Brain microvascular endothelial cell (primary cell): ENCODE measurements around the gene AP4E1.
A peak's percentile ranks its signal among the peaks of the same experiment; 100 is the strongest.
"Not testable (repeated sequence)": the region's sequence is repeated elsewhere in the genome, so short reads cannot be mapped to it uniquely, and the experiment has no call there.

ENCODE experiments used
- DNase-seq: peaks from one replicate; pipeline ENCODE4 v3.0.0-alpha.2; 2020
- H3K27ac ChIP-seq: fragments of 250-450 bp; sonication (Bioruptor Pico); 2 replicates; pipeline ENCODE4 v1.5.1; 2020; ENCODE audit warnings: mild to moderate bottlenecking, moderate library complexity
- H3K27me3 ChIP-seq: fragments of 250-450 bp; sonication (Bioruptor Pico); replicated peaks from 2 replicates; pipeline ENCODE4 v1.5.1; 2020; ENCODE audit warnings: mild to moderate bottlenecking
- H3K36me3 ChIP-seq: fragments of 250-450 bp; sonication (Bioruptor Pico); replicated peaks from 2 replicates; pipeline ENCODE4 v1.5.1; 2020; ENCODE audit warnings: mild to moderate bottlenecking
- H3K4me3 ChIP-seq: 2 replicates; pipeline ENCODE4 v1.5.1; 2011; ENCODE audit warnings: low read depth, mild to moderate bottlenecking, control low read depth, low read length, moderate library complexity
- CTCF ChIP-seq: IDR thresholded peaks from 2 replicates; pipeline ENCODE4 v1.5.1; 2011; ENCODE audit warnings: low read depth, mild to moderate bottlenecking, moderate library complexity, low read length, control low read depth, inconsistent platforms; ENCODE audit errors: missing control alignments
- in situ Hi-C: cut with HindIII; loops from 2 replicates; pipeline ENCODE4 v1.10.0; 2017; ENCODE audit warnings: low sequenced_read_pairs, low pct_ligation_motif_present

AP4E1 gene

GRCh38 chr15:50871832-50872231, 36.7 kb upstream of the AP4E1 start:
- Histone ChIP-seq H3K4me3 (no peak overlapping the region), H3K27me3 (peaks cover 8% of the 10 kb centered on the region), H3K27ac (no peak overlapping the region), H3K36me3 (no peaks in the 10 kb centered on the region)
- in situ Hi-C loops: no loop called here
- DNase-seq: no peak
- TF ChIP-seq CTCF: no peak

GRCh38 chr15:50872832-50873426, 35.6 kb upstream of the AP4E1 start:
- no peak overlapping the region for H3K27ac ChIP-seq
- H3K27me3 ChIP-seq: peaks cover 8% of the 10 kb centered on the region
- no peak for TF ChIP-seq CTCF
- in situ Hi-C loops: no loop called here
- no peaks in the 10 kb centered on the region for H3K36me3 ChIP-seq
- DNase-seq: no peak
- no peak overlapping the region for H3K4me3 ChIP-seq

GRCh38 chr15:50873935-50874361, 34.5 kb upstream of the AP4E1 start:
- Histone ChIP-seq H3K27me3 (peaks cover 8% of the 10 kb centered on the region), H3K4me3 (no peak overlapping the region)

DNA sequence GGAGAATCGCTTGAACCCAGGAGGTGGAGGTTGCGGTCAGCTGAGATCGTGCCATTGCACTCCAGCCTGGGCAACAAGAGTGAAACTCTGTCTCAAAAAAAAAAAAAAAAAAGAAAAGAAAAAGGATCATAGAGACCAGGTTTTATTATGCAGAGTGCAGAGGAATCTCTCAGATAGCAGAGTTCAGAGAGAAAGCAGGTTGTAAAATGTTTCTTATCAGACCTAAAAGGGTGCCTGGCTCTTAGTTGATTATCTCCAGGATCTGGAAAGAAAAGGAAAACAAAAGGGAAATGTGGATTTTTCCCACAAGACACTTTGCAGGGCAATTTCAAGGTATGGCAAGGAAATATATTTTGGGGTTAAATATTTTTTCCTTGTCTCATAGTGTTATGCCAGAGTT, 33.2 kb upstream of the AP4E1 start:
- H3K27ac ChIP-seq, DNase-seq, H3K27me3 ChIP-seq, H3K4me3 ChIP-seq, H3K36me3 ChIP-seq, in situ Hi-C loops: not testable (repeated sequence)

More at GRCh38 chr15:50873935-50874361, 34.5 kb upstream of the AP4E1 start:
- DNase-seq: no peak
- H3K36me3 ChIP-seq: no peaks in the 10 kb centered on the region
- in situ Hi-C loops: no loop called here
- no peak overlapping the region for H3K27ac ChIP-seq
- peak; percentile 5 for TF ChIP-seq CTCF

GRCh38 chr15:50876260-50876988, 32.1 kb upstream of the AP4E1 start:
- Histone ChIP-seq H3K27ac (no peak overlapping the region), H3K27me3 (peaks cover 6% of the 10 kb centered on the region), H3K36me3 (no peaks in the 10 kb centered on the region), H3K4me3 (peak overlapping the region; percentile 49)
- no peak for TF ChIP-seq CTCF
- no peak for DNase-seq
- in situ Hi-C loops: no loop called here

GRCh38 chr15:50876989-50877360, 31.5 kb upstream of the AP4E1 start:
- Histone ChIP-seq H3K27ac (no peak overlapping the region), H3K36me3 (no peaks in the 10 kb centered on the region), H3K4me3 (peak overlapping the region; percentile 49), H3K27me3 (peaks cover 6% of the 10 kb centered on the region)
- TF ChIP-seq CTCF: peak; percentile 98
- in situ Hi-C loops: no loop called here
- peak; percentile 87 for DNase-seq
